Erythroblast (primary cell): ENCODE measurements around the gene RNPC3.

Experiments
- DNase-seq, 2 experiments: peaks; one replicate each; lab custom pipeline; 2025; lab: John Stamatoyannopoulos, UW
- GATA1 ChIP-seq: IDR thresholded peaks from 2 replicates; pipeline ENCODE4 v1.6.1; 2011; ENCODE audit warnings: low read depth, mild to moderate bottlenecking, control low read depth, low read length, moderate library complexity
- POLR2A ChIP-seq: IDR thresholded peaks from 2 replicates; pipeline ENCODE4 v1.6.1; 2011; ENCODE audit warnings: mild to moderate bottlenecking, low read length

RNPC3 gene

GRCh38 chr1:103525607-103526507 is at the start of gene RNPC3:
RNPC3 (plus strand) TSS chr1:103525699; CDS start chr1:103526071, 372 bp downstream.
- TF ChIP-seq GATA1: no peak
- TF ChIP-seq POLR2A: peak; percentile 71
- DNase-seq: peak; percentile 88 to 96

GRCh38 chr1:103477101-103477500 is 48.4 kb upstream of the RNPC3 start:
- TF ChIP-seq POLR2A: no peak
- TF ChIP-seq GATA1: no peak
- DNase-seq: no peak

DNA sequence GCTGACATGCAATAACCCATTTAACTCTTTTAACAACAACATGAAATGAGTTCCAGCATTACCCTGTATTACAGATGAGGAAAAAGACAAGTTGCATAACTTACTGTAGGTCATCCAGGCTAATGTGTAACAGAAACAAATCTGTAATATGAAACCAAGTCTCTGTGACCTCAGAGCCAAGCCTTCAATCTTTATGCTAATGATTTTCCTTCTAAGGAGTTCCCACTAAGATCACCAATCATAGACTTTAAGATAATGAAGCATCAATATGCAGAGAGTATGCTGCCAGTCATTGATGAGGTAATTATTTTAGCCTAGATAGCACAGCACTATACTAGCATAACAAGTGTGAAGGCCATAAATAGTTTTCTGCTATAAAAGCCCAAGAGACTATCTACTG is 35.6 kb upstream of the RNPC3 start:
- no peak for DNase-seq
- TF ChIP-seq POLR2A (no peak), GATA1 (no peak)

DNA sequence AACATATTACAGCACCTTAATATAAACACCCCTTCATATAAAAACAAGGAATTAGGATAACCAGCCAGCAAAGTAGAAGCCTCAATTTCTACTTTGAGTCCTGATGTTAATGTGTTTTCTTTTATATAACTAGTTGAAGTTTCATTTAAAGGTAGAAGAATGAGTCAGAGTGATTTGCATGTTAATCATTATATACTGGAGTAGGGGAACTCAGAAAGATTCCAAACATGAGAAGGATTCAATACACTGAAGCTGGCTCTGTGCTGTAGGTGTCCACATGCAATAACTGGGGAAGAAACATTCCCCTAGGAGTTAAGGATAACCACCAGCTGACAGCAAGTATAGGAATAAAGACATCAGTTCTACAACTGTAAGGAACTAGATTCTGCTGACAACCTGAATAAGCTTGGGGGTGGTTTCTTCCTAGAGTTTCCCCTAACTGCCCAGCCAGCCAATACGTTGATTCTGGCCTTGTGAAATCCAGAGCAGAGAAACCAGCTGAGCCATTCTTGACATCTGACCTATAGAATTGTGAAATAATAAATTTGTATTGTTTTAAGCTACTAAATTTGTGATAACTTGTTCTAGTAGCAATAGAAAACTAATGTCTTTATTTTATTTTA is 33.4 kb upstream of the RNPC3 start:
- TF ChIP-seq POLR2A: no peak
- TF ChIP-seq GATA1: no peak
- DNase-seq: no peak

DNA sequence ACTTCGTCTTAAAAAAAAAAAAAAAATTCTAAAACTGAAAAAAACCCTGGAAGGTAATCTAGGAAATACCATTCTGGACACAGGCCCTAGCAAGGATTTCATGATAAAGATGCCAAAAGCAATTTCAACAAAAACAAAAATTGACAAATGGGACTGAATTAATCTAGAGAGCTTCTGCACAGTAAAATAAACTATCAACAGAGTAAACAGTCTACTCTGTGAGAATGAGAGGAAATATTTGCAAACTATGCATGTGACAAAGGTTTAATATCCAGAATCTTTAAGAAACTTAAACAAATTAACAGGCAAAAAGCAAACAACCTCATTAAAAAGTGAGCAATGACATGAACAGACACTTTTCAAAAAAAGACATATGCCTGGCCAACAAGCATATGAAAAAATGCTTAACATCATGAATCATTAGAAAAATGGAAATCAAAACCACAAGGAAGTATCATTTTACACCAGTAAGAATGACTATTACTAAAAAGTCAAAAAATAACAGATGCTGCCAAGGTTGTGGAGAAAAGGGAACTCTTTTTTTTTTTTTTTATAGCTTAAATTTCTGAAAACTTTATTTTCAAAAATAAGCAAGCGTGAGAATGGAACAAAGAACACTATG is 29.4 kb upstream of the RNPC3 start:
- DNase-seq: no peak
- TF ChIP-seq POLR2A: no peak
- no peak for TF ChIP-seq GATA1

DNA sequence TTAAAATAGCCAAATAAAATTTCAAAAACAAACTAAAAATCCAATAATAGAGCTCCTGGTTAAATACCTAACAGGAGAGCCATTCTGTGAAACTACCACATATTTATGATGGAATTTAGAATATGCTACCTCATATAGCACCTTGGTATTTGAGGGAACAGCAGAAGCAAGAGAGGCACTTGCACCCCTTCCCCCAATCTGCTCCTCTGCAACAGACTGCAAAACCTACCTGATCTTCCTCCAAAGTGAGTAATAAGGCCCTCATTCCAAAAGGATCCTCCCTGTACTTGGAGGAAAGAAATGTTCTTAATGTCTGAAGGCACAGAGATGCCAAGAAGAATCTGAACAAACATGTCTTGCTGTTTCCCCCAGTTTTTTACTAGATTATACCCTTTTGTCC is 28.1 kb upstream of the RNPC3 start:
- DNase-seq: no peak
- TF ChIP-seq POLR2A: no peak
- TF ChIP-seq GATA1: no peak

DNA sequence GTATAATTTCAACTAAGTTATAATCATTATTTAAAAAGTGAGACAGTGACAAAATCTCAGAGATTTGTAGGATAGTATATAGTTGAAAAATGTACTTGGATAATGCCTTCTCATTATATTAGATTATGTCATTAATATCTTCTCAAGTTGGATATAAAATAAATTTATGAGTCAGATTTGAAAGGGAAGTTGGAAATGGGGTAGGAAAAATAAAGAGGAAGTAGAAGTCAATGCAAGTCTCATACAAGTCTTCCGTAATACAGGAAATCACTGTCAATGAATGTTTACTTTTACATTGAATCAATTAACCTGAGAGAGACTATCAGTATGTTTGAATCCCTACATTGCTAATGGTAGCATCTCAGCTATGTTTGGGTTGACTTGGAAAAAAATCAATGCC is 16.2 kb upstream of the RNPC3 start:
- TF ChIP-seq GATA1: no peak
- TF ChIP-seq POLR2A: no peak
- DNase-seq: no peak

DNA sequence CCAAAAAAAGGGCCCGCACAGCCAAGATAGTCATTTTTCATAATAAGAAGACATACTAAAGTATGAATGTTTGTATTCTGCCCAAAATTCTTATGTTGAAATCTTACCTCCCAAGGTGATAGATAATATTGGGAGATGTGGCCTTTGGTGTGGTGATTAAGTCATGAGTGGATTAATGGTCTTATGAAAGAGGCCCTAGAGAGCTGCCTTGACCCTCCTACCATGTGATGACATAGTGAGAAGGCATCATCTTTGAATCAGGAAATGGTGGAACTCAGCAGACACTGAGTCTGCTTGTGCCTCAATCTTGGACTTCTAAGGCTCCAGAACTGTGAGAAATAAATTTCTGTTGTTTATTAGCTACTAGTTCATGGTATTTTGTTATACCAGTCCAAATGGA is 11.8 kb upstream of the RNPC3 start:
- no peak for DNase-seq
- TF ChIP-seq POLR2A (no peak), GATA1 (no peak)

DNA sequence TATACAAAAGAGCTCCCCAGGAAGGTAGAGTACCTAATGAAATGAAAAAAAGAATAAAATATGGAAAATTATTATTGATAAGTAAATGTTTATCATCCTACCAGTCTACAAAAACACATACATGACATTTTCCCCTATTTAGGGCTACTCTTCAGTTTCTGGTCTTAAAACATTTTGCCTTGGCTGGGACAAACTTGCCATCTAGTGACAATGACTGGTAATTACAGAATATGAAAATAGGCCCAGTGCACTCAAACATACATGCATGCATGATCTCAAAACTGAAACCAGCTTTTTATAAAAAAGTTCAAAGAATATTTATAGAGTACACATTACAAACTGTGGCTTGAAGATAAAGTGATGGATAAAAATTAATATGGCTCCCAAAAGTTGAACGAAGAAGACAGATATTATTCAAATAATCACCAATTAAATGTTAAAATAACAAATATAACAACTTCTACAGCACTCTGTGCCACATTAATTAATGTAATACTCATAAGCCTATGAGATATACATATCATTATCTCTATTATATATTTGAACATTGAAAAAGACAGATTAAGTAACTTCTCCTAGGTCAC is 10.5 kb upstream of the RNPC3 start:
- peak; percentile 38 to 61 for DNase-seq
- TF ChIP-seq POLR2A: no peak
- no peak for TF ChIP-seq GATA1

GRCh38 chr1:103516283-103516682 is 9.2 kb upstream of the RNPC3 start:
- DNase-seq: no peak
- TF ChIP-seq GATA1 (no peak), POLR2A (no peak)

GRCh38 chr1:103516693-103517092 is 8.8 kb upstream of the RNPC3 start:
- DNase-seq: no peak
- TF ChIP-seq GATA1 (no peak), POLR2A (no peak)

DNA sequence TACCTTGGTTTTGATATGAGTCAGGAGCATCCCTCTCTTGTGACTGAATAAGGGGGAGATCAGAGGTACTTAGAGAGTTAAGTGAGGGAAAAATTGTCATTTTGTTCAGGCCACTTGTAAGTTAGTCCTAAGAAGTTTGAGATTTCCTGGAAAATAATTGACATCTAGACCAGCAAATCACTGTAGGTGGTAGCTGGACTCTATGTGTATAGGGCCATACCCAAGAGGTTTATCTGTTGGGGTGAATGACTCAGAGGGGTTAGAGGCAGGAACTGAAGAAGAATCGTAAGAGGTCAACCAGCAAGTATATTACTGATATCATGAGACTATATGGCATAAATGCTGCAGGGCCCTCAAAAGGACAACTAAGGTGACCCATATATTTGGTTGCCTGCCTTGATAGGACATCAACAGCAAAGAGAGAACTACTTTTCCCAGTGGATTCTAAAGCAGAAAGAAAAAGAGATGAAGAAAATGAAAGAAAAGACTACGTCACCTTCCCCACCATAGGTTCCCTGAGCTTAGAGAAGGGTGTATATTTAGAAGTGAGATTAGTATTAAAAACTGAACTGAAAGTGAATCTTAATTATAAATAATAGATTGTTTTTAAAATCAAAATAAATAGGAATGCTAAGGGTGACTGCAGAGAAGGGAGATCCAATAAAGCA is 8.0 kb upstream of the RNPC3 start:
- peak in 1 of 2 experiments; percentile 11 for DNase-seq
- no peak for TF ChIP-seq GATA1
- TF ChIP-seq POLR2A: no peak

- DNase-seq: no peak
- TF ChIP-seq POLR2A (no peak), GATA1 (no peak)
These were observed 4.7 kb upstream of the RNPC3 start for GRCh38 chr1:103520822-103521221.
